ENCODE measurements around the gene SLC2A3. TPM values are rescaled to one million over a fixed set of nuclear protein-coding genes. Genes with fewer than 3 reads are reported as not detected.
"Not testable (repeated sequence)": the region's sequence is repeated elsewhere in the genome, so short reads cannot be mapped to it uniquely, and the experiment has no call there.

The SLC2A3 gene
- total RNA-seq, 1 donor from 2014 or later: 362 TPM

DNA sequence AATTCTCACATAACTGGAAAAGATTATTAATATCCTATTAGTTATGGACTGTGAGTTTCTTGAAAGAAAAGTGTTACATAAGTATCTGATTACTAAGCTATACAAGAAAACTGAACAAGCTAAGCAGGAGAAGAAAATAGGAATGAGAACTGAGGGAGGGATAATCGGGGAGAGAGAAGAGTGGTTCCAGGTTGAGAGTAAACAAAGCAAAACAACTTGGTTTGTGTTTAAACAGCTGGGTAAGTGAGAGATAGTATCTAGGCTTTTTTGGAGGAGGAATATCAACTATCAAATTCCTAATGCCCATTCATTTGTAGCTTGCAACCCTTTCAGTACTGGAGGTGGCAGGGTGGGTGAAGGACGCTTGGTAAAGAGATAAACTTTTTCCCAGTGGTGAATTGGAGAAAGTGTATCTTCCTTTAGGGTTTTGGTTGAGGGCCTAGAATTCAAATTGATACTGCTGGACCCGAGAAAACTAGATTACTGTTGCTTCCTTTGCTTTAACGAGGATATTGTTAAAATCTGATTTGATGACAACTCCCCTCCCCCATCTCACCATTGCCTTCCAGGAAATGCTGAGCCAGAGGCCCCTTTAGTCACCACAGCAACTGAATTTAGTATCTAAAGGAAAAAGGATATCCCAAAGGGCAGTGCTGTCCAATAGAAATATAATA, 2.0 kb upstream of the SLC2A3 start:
- H3K27me3 Mint-ChIP-seq: no peaks in the 10 kb centered on the region
- no peaks in the 10 kb centered on the region for H3K36me3 Mint-ChIP-seq (ENCODE audit: low read depth)
- peak overlapping the region; percentile 78 for H3K27ac Mint-ChIP-seq
- H3K4me1 Mint-ChIP-seq: peaks cover 11% of the 10 kb centered on the region
- DNase-seq: peak; percentile 76
- H3K9me3 Mint-ChIP-seq: no peaks in the 10 kb centered on the region
- intact Hi-C loops (cut with micrococcal nuclease): loop anchor here (5.0 to 10.0 kb wide), 2 partner anchors 144 to 307 kb away; partner anchors contain the start of gene NECAP1
- peak overlapping the region; percentile 70 for H3K4me3 Mint-ChIP-seq

GRCh38 chr12:7934889-7935492, 996 bp downstream of the SLC2A3 start:
- H3K4me3 Mint-ChIP-seq: no peak overlapping the region
- DNase-seq: peak; percentile 75
- intact Hi-C loops (cut with micrococcal nuclease): loop anchor here (5.0 to 10.0 kb wide), 3 partner anchors 73 to 310 kb away; partner anchors contain the start of gene NECAP1

GRCh38 chr12:7934091-7934888, 1.7 kb downstream of the SLC2A3 start:
- no peak overlapping the region for H3K4me3 Mint-ChIP-seq
- intact Hi-C loops (cut with micrococcal nuclease): loop anchor here (5.0 to 10.0 kb wide), 2 partner anchors 72 to 311 kb away; no protein-coding TSS in a partner anchor
- H3K27me3 Mint-ChIP-seq: no peaks in the 10 kb centered on the region
- peaks cover 25% of the 10 kb centered on the region for H3K36me3 Mint-ChIP-seq (ENCODE audit: low read depth)
- peak; percentile 76 for DNase-seq
- H3K4me1 Mint-ChIP-seq: peaks cover 21% of the 10 kb centered on the region
- no peaks in the 10 kb centered on the region for H3K9me3 Mint-ChIP-seq
- H3K27ac Mint-ChIP-seq: no peak overlapping the region

More at GRCh38 chr12:7934889-7935492, 996 bp downstream of the SLC2A3 start:
- peaks cover 22% of the 10 kb centered on the region for H3K36me3 Mint-ChIP-seq (ENCODE audit: low read depth)
- peaks cover 21% of the 10 kb centered on the region for H3K4me1 Mint-ChIP-seq
- H3K27me3 Mint-ChIP-seq: no peaks in the 10 kb centered on the region
- no peaks in the 10 kb centered on the region for H3K9me3 Mint-ChIP-seq
- H3K27ac Mint-ChIP-seq: no peak overlapping the region

DNA sequence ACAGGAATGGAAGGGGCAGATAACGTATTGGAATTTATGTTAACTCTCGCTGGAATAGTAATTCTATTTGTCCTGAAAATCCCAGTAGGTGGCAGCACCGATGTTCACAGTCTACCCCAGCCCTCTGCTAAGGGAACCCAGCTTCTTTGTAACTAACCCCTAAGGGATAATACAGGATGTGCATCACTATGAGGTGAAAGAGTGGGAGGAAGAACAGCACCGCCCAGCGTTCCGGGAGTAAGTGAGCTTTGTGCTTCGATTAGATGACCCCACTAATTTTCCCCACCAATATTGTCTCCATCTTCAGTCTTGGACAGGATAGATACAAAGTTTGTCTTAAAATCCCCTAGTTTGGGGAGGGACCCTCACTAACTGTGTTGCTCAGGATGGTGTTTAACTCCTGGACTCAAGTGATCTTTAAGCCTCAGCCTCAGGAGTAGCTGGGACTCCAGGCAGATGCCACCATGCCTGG, 2.7 kb downstream of the SLC2A3 start:
- Mint-ChIP-seq H3K4me3 (no peak overlapping the region), H3K9me3 (no peaks in the 10 kb centered on the region), H3K4me1 (peaks cover 28% of the 10 kb centered on the region), H3K27me3 (no peaks in the 10 kb centered on the region), H3K27ac (no peak overlapping the region), H3K36me3 (ENCODE audit: low read depth) (peaks cover 35% of the 10 kb centered on the region)
- intact Hi-C loops (cut with micrococcal nuclease): loop anchor here (1.0 to 10.0 kb wide), 6 partner anchors 38 to 312 kb away; no protein-coding TSS in a partner anchor
- peak; percentile 92 for DNase-seq

- not testable (repeated sequence) for H3K4me3 Mint-ChIP-seq, H3K9me3 Mint-ChIP-seq, H3K27ac Mint-ChIP-seq, H3K27me3 Mint-ChIP-seq
- DNase-seq: peak; percentile 69
- Mint-ChIP-seq H3K36me3 (ENCODE audit: low read depth) (peaks cover 40% of the 10 kb centered on the region), H3K4me1 (peaks cover 25% of the 10 kb centered on the region)
- intact Hi-C loops (cut with micrococcal nuclease): loop anchor here (1.0 to 10.0 kb wide), 6 partner anchors 39 to 312 kb away; no protein-coding TSS in a partner anchor
Observed at GRCh38 chr12:7932599-7933240, 3.3 kb downstream of the SLC2A3 start.

GRCh38 chr12:7929083-7929792, 6.7 kb downstream of the SLC2A3 start:
- Mint-ChIP-seq H3K4me3 (peak overlapping the region; percentile 52), H3K27ac (peak overlapping the region; percentile 64)
- intact Hi-C loops (cut with micrococcal nuclease): no loop called here

GRCh38 chr12:7927470-7927869, 8.5 kb downstream of the SLC2A3 start:
- Mint-ChIP-seq H3K4me1 (peaks cover 50% of the 10 kb centered on the region), H3K9me3 (no peaks in the 10 kb centered on the region), H3K27me3 (no peaks in the 10 kb centered on the region), H3K27ac (peak overlapping the region; percentile 56), H3K4me3 (peak overlapping the region; percentile 45), H3K36me3 (ENCODE audit: low read depth) (peaks cover 78% of the 10 kb centered on the region)
- intact Hi-C loops (cut with micrococcal nuclease): no loop called here
- DNase-seq: no peak

More at GRCh38 chr12:7929083-7929792, 6.7 kb downstream of the SLC2A3 start:
- Mint-ChIP-seq H3K4me1 (peaks cover 45% of the 10 kb centered on the region), H3K27me3 (no peaks in the 10 kb centered on the region), H3K9me3 (no peaks in the 10 kb centered on the region), H3K36me3 (ENCODE audit: low read depth) (peaks cover 65% of the 10 kb centered on the region)
- DNase-seq: no peak

DNA sequence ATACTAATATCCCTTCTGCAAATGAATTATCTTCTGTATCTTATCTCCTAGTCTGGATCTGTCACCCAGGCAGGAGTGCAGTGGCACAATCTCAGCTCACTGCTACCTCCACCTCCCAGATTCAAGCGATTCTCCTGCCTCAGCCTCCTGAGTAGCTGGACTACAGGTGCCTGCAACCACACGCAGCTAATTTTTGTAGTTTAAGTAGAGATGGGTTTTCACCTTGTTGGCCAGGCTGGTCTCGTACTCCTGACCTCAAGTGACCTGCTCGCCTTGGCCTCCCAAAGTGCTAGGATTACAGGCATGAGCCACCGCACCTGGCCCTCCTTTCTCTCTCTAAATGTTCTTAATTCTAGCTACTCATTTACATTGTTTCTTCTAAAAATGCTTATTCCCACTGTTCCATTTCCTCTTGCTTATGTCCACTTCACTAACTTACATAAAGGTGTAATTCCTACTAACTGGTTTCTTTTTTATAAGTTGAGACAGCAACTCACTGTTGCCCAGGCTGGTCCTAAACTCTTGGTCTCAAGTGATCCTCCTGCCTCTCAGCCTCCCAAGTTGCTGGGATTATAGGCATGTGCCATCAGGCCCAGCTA, 9.8 kb downstream of the SLC2A3 start:
- not testable (repeated sequence) for H3K27me3 Mint-ChIP-seq
- H3K27ac Mint-ChIP-seq: peak overlapping the region; percentile 30

GRCh38 chr12:7923241-7924236, 12.4 kb downstream of the SLC2A3 start:
- H3K4me1 Mint-ChIP-seq: peaks cover 44% of the 10 kb centered on the region

More for the DNA sequence above, 9.8 kb downstream of the SLC2A3 start:
- peaks cover 79% of the 10 kb centered on the region for H3K36me3 Mint-ChIP-seq (ENCODE audit: low read depth)
- DNase-seq; intact Hi-C loops (cut with micrococcal nuclease); H3K9me3 Mint-ChIP-seq: not testable (repeated sequence)
- H3K4me3 Mint-ChIP-seq: peak overlapping the region; percentile 14
- H3K4me1 Mint-ChIP-seq: peaks cover 50% of the 10 kb centered on the region

DNA sequence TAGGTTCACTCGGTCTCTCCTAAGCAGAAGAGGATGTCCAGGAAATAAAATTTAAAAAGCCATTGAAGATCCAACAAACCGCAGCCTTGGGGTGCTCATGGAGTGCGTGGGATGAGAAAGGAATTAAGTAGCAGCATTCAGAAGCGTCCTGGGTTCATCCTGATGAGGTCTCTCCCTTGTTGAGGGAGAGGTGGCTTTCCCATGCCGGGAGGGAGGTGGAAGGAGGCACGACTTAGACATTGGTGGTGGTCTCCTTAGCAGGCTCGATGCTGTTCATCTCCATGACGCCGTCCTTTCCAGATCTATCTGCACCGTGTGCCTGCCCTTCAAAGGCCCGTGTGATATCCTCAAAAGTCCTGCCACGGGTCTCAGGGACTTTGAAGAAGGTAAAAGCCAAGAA, 14.8 kb downstream of the SLC2A3 start:
- DNase-seq; H3K9me3 Mint-ChIP-seq; intact Hi-C loops (cut with micrococcal nuclease); H3K27me3 Mint-ChIP-seq; H3K4me3 Mint-ChIP-seq: not testable (repeated sequence)
- Mint-ChIP-seq H3K27ac (peak overlapping the region; percentile 51), H3K4me1 (peaks cover 31% of the 10 kb centered on the region), H3K36me3 (ENCODE audit: low read depth) (peaks cover 67% of the 10 kb centered on the region)

More at GRCh38 chr12:7923241-7924236, 12.4 kb downstream of the SLC2A3 start:
- intact Hi-C loops (cut with micrococcal nuclease): no loop called here
- H3K4me3 Mint-ChIP-seq: no peak overlapping the region
- peak overlapping the region; percentile 60 for H3K27ac Mint-ChIP-seq
- no peaks in the 10 kb centered on the region for H3K9me3 Mint-ChIP-seq
- no peak for DNase-seq
- peaks cover 79% of the 10 kb centered on the region for H3K36me3 Mint-ChIP-seq (ENCODE audit: low read depth)
- H3K27me3 Mint-ChIP-seq: no peaks in the 10 kb centered on the region

GRCh38 chr12:7918268-7918590, 17.8 kb downstream of the SLC2A3 start:
- Mint-ChIP-seq H3K4me1 (peaks cover 21% of the 10 kb centered on the region), H3K36me3 (ENCODE audit: low read depth) (peaks cover 47% of the 10 kb centered on the region), H3K27ac (peak overlapping the region; percentile 56)
- H3K4me3 Mint-ChIP-seq; DNase-seq; H3K9me3 Mint-ChIP-seq; H3K27me3 Mint-ChIP-seq; intact Hi-C loops (cut with micrococcal nuclease): not testable (repeated sequence)

Measured in activated CD4-positive, alpha-beta T cell treated with anti-CD3 and anti-CD28 coated beads, Interleukin-2, amount 10 ng/mL, durations not matched to agents 24 days and 14 days (primary cell).